ENCODE measurements around the gene CAGE1. TPM values are rescaled to one million over a fixed set of nuclear protein-coding genes. Genes with fewer than 3 reads are reported as not detected.

CAGE1 gene
- total RNA-seq, 6 experiments from 2014 or later = 0.22 TPM; not detected in 5

DNA sequence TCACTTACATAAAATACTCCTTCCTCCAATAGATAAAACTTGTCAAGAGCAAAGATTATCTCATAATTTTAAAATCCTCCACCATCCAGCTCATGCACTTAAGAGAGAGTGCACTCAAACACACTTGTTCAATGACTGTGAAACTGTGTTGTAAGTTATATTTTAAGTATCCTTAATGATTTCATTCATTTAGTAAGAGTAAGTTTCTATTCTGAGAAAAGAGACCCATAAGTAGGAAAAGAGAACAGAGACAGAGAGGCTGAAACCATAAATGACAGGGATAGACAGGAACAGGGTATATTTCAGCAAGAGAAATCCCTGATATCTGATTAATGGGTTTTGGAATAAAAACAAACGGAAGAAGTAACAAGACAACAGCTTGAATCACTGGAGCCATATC is 84.7 kb downstream of the CAGE1 start:
- H3K27ac Mint-ChIP-seq = peak overlapping the region; percentile 0; the same call in 1 of the 2 replicates
- no peak overlapping the region for H3K4me3 Mint-ChIP-seq
- H3K9me3 Mint-ChIP-seq = no peaks in the 10 kb centered on the region
- H3K36me3 Mint-ChIP-seq (ENCODE audit: low read depth) = peaks cover 36% of the 10 kb centered on the region
- no peak for DNase-seq
- no peaks in the 10 kb centered on the region for H3K27me3 Mint-ChIP-seq (ENCODE audit: insufficient read depth)
- TF ChIP-seq, protein P1, sequence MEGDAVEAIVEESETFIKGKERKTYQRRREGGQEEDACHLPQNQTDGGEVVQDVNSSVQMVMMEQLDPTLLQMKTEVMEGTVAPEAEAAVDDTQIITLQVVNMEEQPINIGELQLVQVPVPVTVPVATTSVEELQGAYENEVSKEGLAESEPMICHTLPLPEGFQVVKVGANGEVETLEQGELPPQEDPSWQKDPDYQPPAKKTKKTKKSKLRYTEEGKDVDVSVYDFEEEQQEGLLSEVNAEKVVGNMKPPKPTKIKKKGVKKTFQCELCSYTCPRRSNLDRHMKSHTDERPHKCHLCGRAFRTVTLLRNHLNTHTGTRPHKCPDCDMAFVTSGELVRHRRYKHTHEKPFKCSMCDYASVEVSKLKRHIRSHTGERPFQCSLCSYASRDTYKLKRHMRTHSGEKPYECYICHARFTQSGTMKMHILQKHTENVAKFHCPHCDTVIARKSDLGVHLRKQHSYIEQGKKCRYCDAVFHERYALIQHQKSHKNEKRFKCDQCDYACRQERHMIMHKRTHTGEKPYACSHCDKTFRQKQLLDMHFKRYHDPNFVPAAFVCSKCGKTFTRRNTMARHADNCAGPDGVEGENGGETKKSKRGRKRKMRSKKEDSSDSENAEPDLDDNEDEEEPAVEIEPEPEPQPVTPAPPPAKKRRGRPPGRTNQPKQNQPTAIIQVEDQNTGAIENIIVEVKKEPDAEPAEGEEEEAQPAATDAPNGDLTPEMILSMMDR (IDR thresholded peaks at IDR 0.05) = no peak
- H3K4me1 Mint-ChIP-seq (ENCODE audit: low read depth) = peaks cover 34% of the 10 kb centered on the region

GRCh38 chr6:7301702-7302101 is 87.8 kb downstream of the CAGE1 start:
- TF ChIP-seq, protein P1 (IDR thresholded peaks at IDR 0.05) = no peak
- H3K4me3 Mint-ChIP-seq = no peak overlapping the region
- no peak overlapping the region for H3K27ac Mint-ChIP-seq
- H3K4me1 Mint-ChIP-seq (ENCODE audit: low read depth) = peaks cover 11% of the 10 kb centered on the region; the same call in 1 of the 2 replicates
- H3K27me3 Mint-ChIP-seq (ENCODE audit: insufficient read depth) = no peaks in the 10 kb centered on the region
- DNase-seq = no peak
- H3K36me3 Mint-ChIP-seq (ENCODE audit: low read depth) = peaks cover 29% of the 10 kb centered on the region
- H3K9me3 Mint-ChIP-seq = no peaks in the 10 kb centered on the region

DNA sequence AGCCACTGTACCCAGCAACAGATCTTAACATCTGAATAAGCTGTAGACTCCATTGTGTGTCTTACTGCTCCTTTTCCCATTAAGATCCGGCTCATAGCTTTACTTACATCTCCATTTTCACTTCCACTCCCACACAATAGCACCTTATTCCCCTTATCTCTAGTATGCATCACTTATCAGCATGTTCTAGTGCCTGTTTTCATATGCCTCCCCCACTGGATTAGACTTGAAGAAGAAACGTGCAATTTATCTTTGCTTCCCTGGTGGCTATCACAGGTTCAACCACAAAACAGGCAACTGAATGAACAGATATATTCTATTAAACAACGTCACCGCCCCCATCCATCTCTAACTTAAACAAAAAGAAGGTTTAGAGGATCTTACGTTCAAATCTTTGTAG is 88.6 kb downstream of the CAGE1 start:
- Mint-ChIP-seq H3K4me3 (no peak overlapping the region), H3K27me3 (ENCODE audit: insufficient read depth) (no peaks in the 10 kb centered on the region), H3K9me3 (no peaks in the 10 kb centered on the region), H3K36me3 (ENCODE audit: low read depth) (peaks cover 29% of the 10 kb centered on the region), H3K27ac (peak overlapping the region; percentile 49; the same call in 1 of the 2 replicates), H3K4me1 (ENCODE audit: low read depth) (peaks cover 11% of the 10 kb centered on the region; the same call in 1 of the 2 replicates)
- TF ChIP-seq, protein P1 (IDR thresholded peaks at IDR 0.05) = no peak
- no peak for DNase-seq

DNA sequence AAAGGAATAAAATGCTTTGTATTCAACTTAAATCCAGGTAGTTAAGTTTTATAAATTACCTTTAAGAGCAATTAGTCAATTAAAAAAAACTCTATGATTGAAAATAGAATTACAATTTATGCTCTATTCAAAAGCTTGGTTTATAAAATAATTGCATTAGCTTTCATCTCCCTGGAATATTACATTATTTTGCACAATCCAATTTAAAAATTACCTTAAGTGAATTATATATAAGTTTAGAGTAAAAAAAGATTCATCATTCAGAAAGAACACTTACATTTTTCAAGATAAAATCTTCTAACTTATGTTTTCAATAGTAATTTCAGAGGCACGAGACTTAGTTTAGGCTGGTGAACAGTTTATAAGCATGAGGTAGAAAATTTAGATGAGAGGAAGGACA is 91.4 kb downstream of the CAGE1 start:
- Mint-ChIP-seq H3K9me3 (no peaks in the 10 kb centered on the region), H3K4me1 (ENCODE audit: low read depth) (no peaks in the 10 kb centered on the region), H3K27ac (no peak overlapping the region), H3K36me3 (ENCODE audit: low read depth) (peaks cover 30% of the 10 kb centered on the region), H3K27me3 (ENCODE audit: insufficient read depth) (no peaks in the 10 kb centered on the region), H3K4me3 (no peak overlapping the region)
- TF ChIP-seq, protein P1 (IDR thresholded peaks at IDR 0.05) = no peak
- no peak for DNase-seq

DNA sequence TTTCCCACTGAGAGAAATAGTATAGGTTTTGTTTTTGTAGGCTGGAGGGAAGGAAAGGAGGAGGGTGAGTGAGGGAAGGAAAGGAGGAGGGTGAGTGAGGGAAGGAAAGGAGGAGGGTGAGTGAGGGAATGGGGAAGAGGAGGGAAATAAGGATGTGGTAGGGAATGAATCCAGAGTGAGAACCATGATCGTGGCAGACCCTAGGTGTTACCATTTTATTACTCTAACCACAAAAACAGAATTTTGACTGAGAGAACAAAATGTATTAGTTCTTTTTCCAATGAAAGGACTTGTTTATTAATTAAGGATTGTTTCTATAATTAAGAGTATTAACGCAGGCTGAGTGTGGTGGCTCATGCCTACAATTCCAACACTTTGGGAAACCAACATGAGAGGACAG is 92.9 kb downstream of the CAGE1 start:
- Mint-ChIP-seq H3K27ac (no peak overlapping the region), H3K4me3 (no peak overlapping the region), H3K4me1 (ENCODE audit: low read depth) (no peaks in the 10 kb centered on the region), H3K9me3 (no peaks in the 10 kb centered on the region), H3K36me3 (ENCODE audit: low read depth) (peaks cover 35% of the 10 kb centered on the region), H3K27me3 (ENCODE audit: insufficient read depth) (no peaks in the 10 kb centered on the region; the same call in 1 of the 2 replicates)
- no peak for DNase-seq
- TF ChIP-seq, protein P1 (IDR thresholded peaks at IDR 0.05) = no peak

DNA sequence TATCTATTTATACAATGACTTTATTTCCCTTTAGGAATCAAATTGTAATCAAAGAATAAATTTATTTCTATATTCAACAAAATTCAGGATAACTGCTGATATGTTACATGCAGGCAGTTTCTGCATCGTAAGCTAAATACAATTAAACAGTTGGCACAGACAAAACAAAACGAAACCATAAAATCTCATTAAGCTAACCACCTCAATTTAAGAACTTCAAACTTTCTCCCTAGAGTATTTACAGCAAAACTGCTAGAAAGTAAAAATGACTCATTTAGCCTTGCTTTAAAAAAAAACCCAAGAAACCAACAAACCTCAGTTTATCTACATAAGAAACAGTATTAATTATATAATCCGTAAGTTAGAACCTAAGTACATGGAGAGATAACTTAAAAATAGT is 93.6 kb downstream of the CAGE1 start:
- peaks cover 28% of the 10 kb centered on the region for H3K36me3 Mint-ChIP-seq (ENCODE audit: low read depth)
- no peak overlapping the region for H3K27ac Mint-ChIP-seq
- no peak for DNase-seq
- no peaks in the 10 kb centered on the region; the same call in 1 of the 2 replicates for H3K27me3 Mint-ChIP-seq (ENCODE audit: insufficient read depth)
- H3K4me3 Mint-ChIP-seq = no peak overlapping the region
- no peaks in the 10 kb centered on the region for H3K9me3 Mint-ChIP-seq
- TF ChIP-seq, protein P1 (IDR thresholded peaks at IDR 0.05) = no peak
- no peaks in the 10 kb centered on the region for H3K4me1 Mint-ChIP-seq (ENCODE audit: low read depth)

Data from HFFc6 (cell line).